Measurements from ENCODE around the gene METTL9.

METTL9 gene

GRCh38 chr16:21650521-21650920 is 51.1 kb downstream of the METTL9 start:
- H3K4me3 ChIP-seq (ENCODE audit: severe bottlenecking): no peak overlapping the region
- H3K36me3 ChIP-seq (ENCODE audit: low read depth): peaks cover 5% of the 10 kb centered on the region
- no peaks in the 10 kb centered on the region for H3K27me3 ChIP-seq (ENCODE audit: insufficient read depth, poor library complexity, severe bottlenecking)
- ATAC-seq (ENCODE audit: low read depth) (no peak), DNase-seq (ENCODE audit: low spot score) (no peak)
- no peak overlapping the region for H3K27ac ChIP-seq (ENCODE audit: poor library complexity, severe bottlenecking)
- H3K9me3 ChIP-seq (ENCODE audit: severe bottlenecking): no peaks in the 10 kb centered on the region
- no peaks in the 10 kb centered on the region for H3K4me1 ChIP-seq (ENCODE audit: insufficient read depth, poor library complexity, severe bottlenecking)
- TF ChIP-seq, protein P1, sequence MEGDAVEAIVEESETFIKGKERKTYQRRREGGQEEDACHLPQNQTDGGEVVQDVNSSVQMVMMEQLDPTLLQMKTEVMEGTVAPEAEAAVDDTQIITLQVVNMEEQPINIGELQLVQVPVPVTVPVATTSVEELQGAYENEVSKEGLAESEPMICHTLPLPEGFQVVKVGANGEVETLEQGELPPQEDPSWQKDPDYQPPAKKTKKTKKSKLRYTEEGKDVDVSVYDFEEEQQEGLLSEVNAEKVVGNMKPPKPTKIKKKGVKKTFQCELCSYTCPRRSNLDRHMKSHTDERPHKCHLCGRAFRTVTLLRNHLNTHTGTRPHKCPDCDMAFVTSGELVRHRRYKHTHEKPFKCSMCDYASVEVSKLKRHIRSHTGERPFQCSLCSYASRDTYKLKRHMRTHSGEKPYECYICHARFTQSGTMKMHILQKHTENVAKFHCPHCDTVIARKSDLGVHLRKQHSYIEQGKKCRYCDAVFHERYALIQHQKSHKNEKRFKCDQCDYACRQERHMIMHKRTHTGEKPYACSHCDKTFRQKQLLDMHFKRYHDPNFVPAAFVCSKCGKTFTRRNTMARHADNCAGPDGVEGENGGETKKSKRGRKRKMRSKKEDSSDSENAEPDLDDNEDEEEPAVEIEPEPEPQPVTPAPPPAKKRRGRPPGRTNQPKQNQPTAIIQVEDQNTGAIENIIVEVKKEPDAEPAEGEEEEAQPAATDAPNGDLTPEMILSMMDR (IDR thresholded peaks at IDR 0.05; ENCODE audit: poor library complexity, severe bottlenecking): no peak

- TF ChIP-seq, protein P1 (IDR thresholded peaks at IDR 0.05; ENCODE audit: poor library complexity, severe bottlenecking): no peak
- no peaks in the 10 kb centered on the region for H3K9me3 ChIP-seq (ENCODE audit: severe bottlenecking)
- H3K27ac ChIP-seq (ENCODE audit: poor library complexity, severe bottlenecking): no peak overlapping the region
- peaks cover 11% of the 10 kb centered on the region for H3K36me3 ChIP-seq (ENCODE audit: low read depth)
- ATAC-seq (ENCODE audit: low read depth) (no peak), DNase-seq (ENCODE audit: low spot score) (no peak)
- no peaks in the 10 kb centered on the region for H3K27me3 ChIP-seq (ENCODE audit: insufficient read depth, poor library complexity, severe bottlenecking)
- no peak overlapping the region for H3K4me3 ChIP-seq (ENCODE audit: severe bottlenecking)
- no peaks in the 10 kb centered on the region for H3K4me1 ChIP-seq (ENCODE audit: insufficient read depth, poor library complexity, severe bottlenecking)
Observed at GRCh38 chr16:21651515-21651914, 52.1 kb downstream of the METTL9 start.

DNA sequence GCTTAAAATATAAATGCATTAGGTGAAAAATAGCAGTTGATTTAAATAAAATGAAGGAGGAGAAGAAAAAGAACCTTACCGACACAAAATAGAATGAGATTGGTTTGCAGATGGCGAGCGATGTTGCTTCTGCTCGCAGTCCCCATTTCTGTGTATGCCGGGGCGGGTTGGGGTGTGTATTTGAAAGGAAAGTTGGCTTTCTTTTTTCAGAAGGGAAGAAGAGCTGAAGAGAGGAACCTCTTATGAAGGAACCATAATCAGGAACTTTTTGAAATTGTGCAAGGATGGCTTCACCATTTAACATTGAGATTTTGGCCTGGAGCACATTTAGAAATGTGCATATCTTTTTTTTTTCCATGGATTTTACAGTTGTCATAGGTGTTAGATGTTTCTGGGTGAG is 53.1 kb downstream of the METTL9 start, which contains the start of gene IGSF6:
TSS of gene IGSF6 (minus strand) at position 156 of the 400 bp plus-strand sequence. CDS start at position 146, 10 bp downstream.
- TF ChIP-seq, protein P1 (IDR thresholded peaks at IDR 0.05; ENCODE audit: poor library complexity, severe bottlenecking): no peak
- H3K27ac ChIP-seq (ENCODE audit: poor library complexity, severe bottlenecking): no peak within 1 kb of the TSS
- H3K4me3 ChIP-seq (ENCODE audit: severe bottlenecking): no peak within 1 kb of the TSS
- H3K36me3 ChIP-seq (ENCODE audit: low read depth): peaks cover 12% of the 10 kb centered on the region
- H3K4me1 ChIP-seq (ENCODE audit: insufficient read depth, poor library complexity, severe bottlenecking): no peaks in the 10 kb centered on the region
- ATAC-seq (ENCODE audit: low read depth): no peak
- no peaks in the 10 kb centered on the region for H3K9me3 ChIP-seq (ENCODE audit: severe bottlenecking)
- H3K27me3 ChIP-seq (ENCODE audit: insufficient read depth, poor library complexity, severe bottlenecking): no peaks in the 10 kb centered on the region
- no peak for DNase-seq (ENCODE audit: low spot score)

- ATAC-seq (ENCODE audit: low read depth): no peak
- Histone ChIP-seq H3K36me3 (ENCODE audit: low read depth) (peaks cover 12% of the 10 kb centered on the region), H3K4me1 (ENCODE audit: insufficient read depth, poor library complexity, severe bottlenecking) (no peaks in the 10 kb centered on the region), H3K4me3 (ENCODE audit: severe bottlenecking) (no peak overlapping the region), H3K27ac (ENCODE audit: poor library complexity, severe bottlenecking) (no peak overlapping the region), H3K27me3 (ENCODE audit: insufficient read depth, poor library complexity, severe bottlenecking) (no peaks in the 10 kb centered on the region), H3K9me3 (ENCODE audit: severe bottlenecking) (no peaks in the 10 kb centered on the region)
- TF ChIP-seq, protein P1 (IDR thresholded peaks at IDR 0.05; ENCODE audit: poor library complexity, severe bottlenecking): no peak
- no peak for DNase-seq (ENCODE audit: low spot score)
Observed at GRCh38 chr16:21653571-21653970, 54.2 kb downstream of the METTL9 start.

- no peaks in the 10 kb centered on the region for H3K27me3 ChIP-seq (ENCODE audit: insufficient read depth, poor library complexity, severe bottlenecking)
- H3K4me3 ChIP-seq (ENCODE audit: severe bottlenecking): no peak overlapping the region
- no peak overlapping the region for H3K27ac ChIP-seq (ENCODE audit: poor library complexity, severe bottlenecking)
- H3K9me3 ChIP-seq (ENCODE audit: severe bottlenecking): no peaks in the 10 kb centered on the region
- ATAC-seq (ENCODE audit: low read depth) (no peak), DNase-seq (ENCODE audit: low spot score) (no peak)
- peaks cover 12% of the 10 kb centered on the region for H3K36me3 ChIP-seq (ENCODE audit: low read depth)
- no peaks in the 10 kb centered on the region for H3K4me1 ChIP-seq (ENCODE audit: insufficient read depth, poor library complexity, severe bottlenecking)
- TF ChIP-seq, protein P1 (IDR thresholded peaks at IDR 0.05; ENCODE audit: poor library complexity, severe bottlenecking): no peak
Observed at GRCh38 chr16:21654466-21654865, 55.1 kb downstream of the METTL9 start.

Measured in RWPE2 (cell line).